ENCODE results near the gene IL7R. TPM values are rescaled to one million over a fixed set of nuclear protein-coding genes. Genes with fewer than 3 reads are reported as not detected.

The IL7R gene
- total RNA-seq, 4 donors from 2014 or later: 1.3 to 5.4 (median 3.8) TPM

DNA sequence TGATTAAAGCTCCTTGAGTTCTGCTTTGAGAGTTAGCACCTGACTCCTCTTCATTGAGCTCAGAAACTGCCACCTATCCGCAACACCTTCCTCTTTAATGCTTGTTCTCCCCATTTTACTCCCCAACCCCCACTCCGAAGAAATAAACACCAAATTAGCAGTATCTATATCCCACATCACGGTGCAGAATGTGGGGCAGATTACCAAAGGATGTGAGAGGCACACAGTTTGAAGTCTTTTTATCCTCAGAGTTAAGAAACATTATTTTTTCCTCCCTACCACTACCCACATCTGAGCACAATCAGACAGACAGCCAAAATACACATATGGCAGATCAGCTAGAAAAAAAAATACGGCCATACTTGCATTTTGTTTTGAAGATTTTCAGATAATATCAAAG, 26.1 kb upstream of the IL7R start:
- Histone ChIP-seq H3K36me3 (no peaks in the 10 kb centered on the region), H3K27ac (no peak overlapping the region), H3K4me1 (no peaks in the 10 kb centered on the region), H3K27me3 (no peaks in the 10 kb centered on the region), H3K9me3 (no peaks in the 10 kb centered on the region), H3K4me3 (no peak overlapping the region)
- intact Hi-C loops (cut with DNase I; ENCODE audit: low total_unique reads): no loop called here
- no peak for TF ChIP-seq POLR2A (IDR thresholded peaks at IDR 0.05)
- TF ChIP-seq, protein P1, sequence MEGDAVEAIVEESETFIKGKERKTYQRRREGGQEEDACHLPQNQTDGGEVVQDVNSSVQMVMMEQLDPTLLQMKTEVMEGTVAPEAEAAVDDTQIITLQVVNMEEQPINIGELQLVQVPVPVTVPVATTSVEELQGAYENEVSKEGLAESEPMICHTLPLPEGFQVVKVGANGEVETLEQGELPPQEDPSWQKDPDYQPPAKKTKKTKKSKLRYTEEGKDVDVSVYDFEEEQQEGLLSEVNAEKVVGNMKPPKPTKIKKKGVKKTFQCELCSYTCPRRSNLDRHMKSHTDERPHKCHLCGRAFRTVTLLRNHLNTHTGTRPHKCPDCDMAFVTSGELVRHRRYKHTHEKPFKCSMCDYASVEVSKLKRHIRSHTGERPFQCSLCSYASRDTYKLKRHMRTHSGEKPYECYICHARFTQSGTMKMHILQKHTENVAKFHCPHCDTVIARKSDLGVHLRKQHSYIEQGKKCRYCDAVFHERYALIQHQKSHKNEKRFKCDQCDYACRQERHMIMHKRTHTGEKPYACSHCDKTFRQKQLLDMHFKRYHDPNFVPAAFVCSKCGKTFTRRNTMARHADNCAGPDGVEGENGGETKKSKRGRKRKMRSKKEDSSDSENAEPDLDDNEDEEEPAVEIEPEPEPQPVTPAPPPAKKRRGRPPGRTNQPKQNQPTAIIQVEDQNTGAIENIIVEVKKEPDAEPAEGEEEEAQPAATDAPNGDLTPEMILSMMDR (IDR thresholded peaks at IDR 0.05): no peak
- DNase-seq: no peak

DNA sequence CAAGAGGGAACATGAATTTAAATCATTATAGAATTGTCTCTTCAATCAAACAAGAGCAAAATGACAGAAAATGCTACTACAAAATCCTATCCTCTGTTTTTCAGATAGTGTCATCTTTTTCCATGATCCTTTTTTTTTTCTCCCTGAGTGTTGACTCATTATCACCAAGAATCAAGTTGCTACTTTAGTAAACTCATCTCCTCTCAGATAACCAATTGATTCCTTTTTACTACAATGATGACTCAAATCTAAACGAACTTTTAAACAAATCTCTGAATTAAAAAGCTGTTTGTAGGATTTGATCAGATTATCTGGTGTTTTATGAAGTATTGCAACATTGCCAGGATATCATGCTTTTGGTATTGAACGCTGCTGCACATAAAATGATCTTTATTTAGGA, 23.9 kb upstream of the IL7R start:
- Histone ChIP-seq H3K4me1 (no peaks in the 10 kb centered on the region), H3K27me3 (no peaks in the 10 kb centered on the region), H3K4me3 (no peak overlapping the region), H3K27ac (no peak overlapping the region), H3K36me3 (no peaks in the 10 kb centered on the region), H3K9me3 (no peaks in the 10 kb centered on the region)
- intact Hi-C loops (cut with DNase I; ENCODE audit: low total_unique reads): no loop called here
- TF ChIP-seq, protein P1 (IDR thresholded peaks at IDR 0.05): no peak
- TF ChIP-seq POLR2A (IDR thresholded peaks at IDR 0.05): no peak
- no peak for DNase-seq

- no peak for TF ChIP-seq POLR2A (IDR thresholded peaks at IDR 0.05)
- TF ChIP-seq, protein P1 (IDR thresholded peaks at IDR 0.05): no peak
- H3K27me3 ChIP-seq: no peaks in the 10 kb centered on the region
- intact Hi-C loops (cut with DNase I; ENCODE audit: low total_unique reads): no loop called here
- H3K4me1 ChIP-seq: no peaks in the 10 kb centered on the region
- DNase-seq: no peak
- H3K9me3 ChIP-seq: no peaks in the 10 kb centered on the region
- H3K4me3 ChIP-seq: no peak overlapping the region
- H3K27ac ChIP-seq: no peak overlapping the region
- H3K36me3 ChIP-seq: no peaks in the 10 kb centered on the region
These were observed 23.5 kb upstream of the IL7R start for GRCh38 chr5:35833224-35833623.

DNA sequence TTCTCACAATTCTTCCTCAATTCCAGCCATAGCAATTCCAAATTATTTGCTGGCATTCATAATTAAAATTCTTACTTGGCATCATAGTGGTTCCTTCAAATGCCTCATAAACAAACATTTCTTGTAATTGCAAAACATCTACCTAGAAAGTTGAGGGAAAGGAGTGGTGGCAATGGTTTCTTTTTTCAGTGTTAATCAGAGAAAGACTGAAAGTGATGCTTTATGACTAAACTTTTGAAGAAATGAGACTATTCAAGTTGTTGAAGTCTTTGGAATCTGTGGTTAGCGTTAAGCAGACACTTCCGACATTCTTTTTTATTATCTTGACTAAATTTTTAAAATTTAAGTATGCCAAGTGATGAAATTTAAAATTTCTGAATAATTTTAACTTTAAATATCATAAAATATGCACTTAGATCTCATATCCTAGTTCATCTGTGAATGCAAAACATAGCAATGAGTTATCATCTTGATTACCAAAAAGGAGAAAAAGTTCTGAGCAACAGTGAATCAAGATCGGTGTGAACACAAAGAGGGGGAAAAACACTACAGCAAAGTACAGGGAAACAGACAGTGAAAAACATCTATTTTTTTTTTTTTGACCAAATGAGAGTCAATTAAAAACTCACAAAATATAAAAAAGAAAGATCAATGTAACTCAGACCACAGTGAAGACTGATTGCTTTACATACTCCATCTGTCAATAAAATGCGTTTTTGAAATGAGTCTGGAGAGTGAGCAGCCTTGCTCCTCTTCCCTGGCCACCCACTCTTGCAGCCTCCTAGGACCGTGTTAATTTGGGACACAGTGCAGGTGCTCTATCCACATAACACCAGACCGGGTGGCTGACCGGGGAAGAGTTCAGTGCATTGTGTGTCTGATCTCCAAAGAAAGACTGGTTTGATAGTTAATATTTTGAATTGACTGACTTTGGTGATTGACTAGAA, 20.6 kb upstream of the IL7R start:
- DNase-seq: no peak
- Histone ChIP-seq H3K27me3 (no peaks in the 10 kb centered on the region), H3K9me3 (no peaks in the 10 kb centered on the region), H3K36me3 (no peaks in the 10 kb centered on the region), H3K27ac (no peak overlapping the region), H3K4me1 (no peaks in the 10 kb centered on the region), H3K4me3 (no peak overlapping the region)
- TF ChIP-seq, protein P1 (IDR thresholded peaks at IDR 0.05): no peak
- no peak for TF ChIP-seq POLR2A (IDR thresholded peaks at IDR 0.05)
- intact Hi-C loops (cut with DNase I; ENCODE audit: low total_unique reads): no loop called here

DNA sequence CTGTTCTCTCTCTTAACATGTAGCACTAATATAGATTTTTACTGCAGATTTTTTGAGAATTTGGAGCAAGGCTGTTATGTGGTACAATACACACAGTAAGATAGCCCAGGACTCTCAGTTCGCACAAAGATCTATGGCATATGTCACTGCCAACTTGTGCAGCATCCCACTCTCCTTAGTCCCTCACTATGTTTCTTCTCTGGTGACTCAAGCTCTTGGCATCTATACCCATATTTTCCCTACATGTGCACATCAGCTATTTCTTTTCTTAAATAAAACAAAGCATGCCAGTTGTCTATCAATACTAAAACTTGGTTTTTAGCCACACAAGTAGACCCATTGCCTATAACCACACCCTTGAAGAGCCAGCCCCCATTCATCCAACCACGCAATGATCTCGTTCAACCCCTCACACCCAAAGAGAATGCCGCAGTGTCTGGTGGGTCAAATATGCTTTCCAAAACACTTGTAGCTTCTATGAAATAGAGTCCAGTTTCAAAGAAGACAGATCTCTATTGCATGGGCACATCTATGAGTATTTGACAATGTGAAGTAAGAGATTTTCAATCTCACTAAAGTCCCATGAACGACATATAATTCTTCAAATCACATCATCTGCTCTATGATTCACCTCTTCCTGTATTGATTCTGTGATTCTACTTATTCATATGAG, 18.2 kb upstream of the IL7R start:
- Histone ChIP-seq H3K27me3 (no peaks in the 10 kb centered on the region), H3K27ac (no peak overlapping the region), H3K4me1 (no peaks in the 10 kb centered on the region), H3K9me3 (no peaks in the 10 kb centered on the region), H3K4me3 (no peak overlapping the region), H3K36me3 (no peaks in the 10 kb centered on the region)
- DNase-seq: no peak
- TF ChIP-seq POLR2A (IDR thresholded peaks at IDR 0.05): no peak
- intact Hi-C loops (cut with DNase I; ENCODE audit: low total_unique reads): no loop called here
